NCI-H2196 (cell line): Measurements from ENCODE around the gene RASAL3.
"Not testable (repeated sequence)": the region's sequence is repeated elsewhere in the genome, so short reads cannot be mapped to it uniquely, and the experiment has no call there.

Experiments used
- DNase-seq: peaks from one replicate; lab custom pipeline; 2025; ENCODE audit not compliant: unreplicated experiment; lab: John Stamatoyannopoulos, UW

RASAL3 gene

GRCh38 chr19:15475169-15475568, 10.8 kb upstream of the RASAL3 start:
- DNase-seq = no peak

DNA sequence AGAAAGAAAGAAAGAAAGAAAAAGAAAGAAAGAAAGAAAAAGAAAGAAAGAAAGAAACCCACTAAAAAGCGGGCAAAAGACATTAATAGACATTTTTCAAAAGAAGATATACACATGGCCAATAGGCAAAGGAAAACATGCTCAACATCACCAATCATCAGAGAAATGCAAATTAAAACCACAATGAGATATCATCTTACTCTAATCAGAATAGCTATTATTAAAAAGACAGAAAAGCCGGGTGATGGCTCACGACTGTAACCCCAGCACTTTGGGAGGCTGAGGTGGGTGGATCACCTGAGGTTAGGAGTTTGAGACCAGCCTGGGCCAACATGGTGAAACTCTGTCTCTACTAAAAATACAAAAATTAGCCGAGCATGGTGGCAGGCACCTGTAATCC, 9.5 kb upstream of the RASAL3 start:
- not testable (repeated sequence) for DNase-seq

- DNase-seq = no peak
These were observed 7.3 kb upstream of the RASAL3 start for GRCh38 chr19:15471639-15472101.

DNA sequence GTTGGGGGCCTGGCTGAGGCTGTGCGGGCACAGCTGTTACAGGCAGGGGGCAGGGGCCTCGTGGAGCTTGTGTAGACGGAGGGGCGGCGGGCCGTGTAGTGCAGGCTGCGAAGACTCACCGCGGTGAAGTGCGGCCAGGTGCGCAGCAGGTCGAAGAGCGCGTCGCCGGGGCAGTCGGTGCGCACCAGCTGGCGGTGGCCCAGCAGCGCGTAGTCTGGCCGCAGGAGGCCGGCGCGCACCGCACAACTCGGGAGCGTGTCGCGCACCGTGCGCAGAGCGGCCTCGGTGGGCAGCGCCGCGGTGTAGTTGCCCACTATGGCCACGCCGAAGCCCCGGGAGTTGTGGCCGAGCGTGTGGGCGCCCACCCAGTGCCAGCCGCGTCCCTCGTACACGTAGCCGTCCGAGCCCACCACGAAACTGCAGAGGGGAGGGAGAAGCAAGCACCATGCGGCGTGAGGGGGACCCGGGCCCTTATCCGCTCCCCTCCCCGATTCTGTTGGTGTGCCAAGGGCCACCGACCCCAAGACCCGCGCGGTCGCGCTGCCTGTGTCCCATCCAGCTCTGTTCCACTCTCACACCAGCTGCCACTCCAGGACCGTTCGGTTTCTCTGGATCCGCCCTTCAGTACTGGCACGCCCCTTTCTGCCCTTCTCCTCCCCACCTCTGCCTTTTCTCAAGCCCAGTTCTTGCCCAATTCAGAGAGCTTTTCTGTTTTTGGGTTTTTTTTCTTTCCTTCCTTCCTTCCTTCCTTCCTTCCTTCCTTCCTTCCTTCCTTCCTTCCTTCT, 5.4 kb upstream of the RASAL3 start:
- DNase-seq = no peak

DNA sequence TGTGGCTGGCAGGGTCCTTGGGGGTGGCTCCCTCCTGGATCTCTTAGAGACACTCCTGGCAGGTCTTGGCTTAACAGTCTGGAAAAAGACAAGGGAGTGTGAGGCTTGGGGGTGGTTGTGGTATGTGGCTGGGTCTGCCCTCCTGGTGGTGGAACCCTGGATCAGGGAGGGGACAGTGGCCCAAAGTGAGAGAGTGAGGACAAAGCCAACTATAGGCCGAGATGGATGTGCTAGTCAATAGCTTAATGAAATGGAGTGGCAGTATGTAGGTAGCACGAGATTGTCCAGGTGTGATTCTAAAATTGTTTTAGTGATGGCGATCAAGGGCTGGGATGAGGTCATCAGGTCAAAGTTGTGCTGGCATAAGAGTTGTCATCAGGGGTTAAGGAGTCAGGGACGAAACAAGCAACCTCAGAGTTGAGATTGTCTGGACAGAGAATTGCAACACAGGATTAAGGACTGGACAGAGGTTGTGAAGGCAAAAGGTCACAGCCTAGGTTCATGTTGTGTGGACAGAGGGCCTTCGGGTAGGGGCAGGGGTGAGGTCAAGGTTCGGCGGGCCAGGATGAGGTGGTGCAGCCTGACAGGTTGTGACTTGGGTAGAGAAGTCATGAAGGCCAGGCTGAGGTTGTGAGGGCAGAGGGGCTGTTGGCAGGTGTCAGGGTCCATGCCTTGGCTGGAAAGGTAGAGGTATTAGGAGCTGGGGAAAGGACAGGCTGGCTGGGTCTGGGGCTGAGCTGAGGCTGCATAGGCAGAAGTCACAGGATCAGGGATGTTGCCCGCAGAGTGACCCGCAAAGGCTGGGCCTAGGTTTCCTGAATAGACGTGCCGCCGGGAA, 4.5 kb upstream of the RASAL3 start:
- DNase-seq = no peak

- no peak for DNase-seq
These were observed 3.4 kb upstream of the RASAL3 start for GRCh38 chr19:15467734-15468214.

DNA sequence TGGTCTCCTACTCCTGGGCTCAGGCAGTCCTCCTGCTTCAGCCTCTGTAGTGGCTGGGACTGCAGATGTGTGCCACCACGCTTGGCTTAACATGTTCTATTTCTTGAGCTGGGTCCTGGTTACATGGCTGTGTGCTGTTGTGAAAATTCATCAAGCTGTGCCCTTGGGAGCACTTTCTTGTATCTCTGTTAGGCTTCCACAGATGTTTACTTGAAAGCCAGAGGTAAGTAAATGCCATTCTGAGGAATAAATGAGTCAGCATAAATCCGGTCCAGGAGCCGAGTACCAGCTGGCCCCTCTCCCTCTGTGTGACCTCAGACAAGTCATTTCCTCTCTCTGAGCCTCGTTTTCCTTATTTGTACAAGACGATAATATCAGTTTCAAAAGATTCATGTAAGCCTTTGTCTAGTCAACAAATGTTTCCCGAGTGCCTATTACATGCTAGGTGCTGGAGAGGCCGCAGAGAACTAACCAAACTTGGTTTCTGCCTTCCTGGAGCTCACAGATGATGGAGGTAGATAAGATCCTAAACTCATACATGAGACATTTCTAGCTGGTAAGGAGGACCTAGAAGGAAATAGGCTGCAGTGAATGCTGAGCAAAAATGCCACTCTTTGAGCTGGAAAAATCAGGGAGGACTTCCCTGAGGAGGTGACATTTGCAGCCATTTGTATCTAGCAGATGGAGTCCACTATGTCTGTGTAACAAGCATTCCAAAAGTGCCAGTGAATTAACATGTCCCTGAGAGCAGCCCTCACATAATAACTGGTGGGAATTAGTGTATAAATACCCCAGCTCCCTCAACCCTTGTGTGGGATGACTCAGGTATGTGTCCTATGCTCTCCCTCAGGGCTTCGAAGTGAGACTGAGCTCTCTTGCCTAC, 2.7 kb upstream of the RASAL3 start:
- no peak for DNase-seq

GRCh38 chr19:15463861-15464371, 428 bp downstream of the RASAL3 start:
- DNase-seq = no peak

- DNase-seq = no peak
These were observed 2.6 kb downstream of the RASAL3 start for GRCh38 chr19:15461694-15462093.

GRCh38 chr19:15457701-15458484, 6.5 kb downstream of the RASAL3 start:
- no peak for DNase-seq

GRCh38 chr19:15456871-15457700, 7.3 kb downstream of the RASAL3 start:
- peak; percentile 88 for DNase-seq

GRCh38 chr19:15456441-15456840, 7.9 kb downstream of the RASAL3 start:
- no peak for DNase-seq

GRCh38 chr19:15455996-15456395, 8.3 kb downstream of the RASAL3 start:
- no peak for DNase-seq

GRCh38 chr19:15453906-15454860, 10.2 kb downstream of the RASAL3 start:
- no peak for DNase-seq

DNA sequence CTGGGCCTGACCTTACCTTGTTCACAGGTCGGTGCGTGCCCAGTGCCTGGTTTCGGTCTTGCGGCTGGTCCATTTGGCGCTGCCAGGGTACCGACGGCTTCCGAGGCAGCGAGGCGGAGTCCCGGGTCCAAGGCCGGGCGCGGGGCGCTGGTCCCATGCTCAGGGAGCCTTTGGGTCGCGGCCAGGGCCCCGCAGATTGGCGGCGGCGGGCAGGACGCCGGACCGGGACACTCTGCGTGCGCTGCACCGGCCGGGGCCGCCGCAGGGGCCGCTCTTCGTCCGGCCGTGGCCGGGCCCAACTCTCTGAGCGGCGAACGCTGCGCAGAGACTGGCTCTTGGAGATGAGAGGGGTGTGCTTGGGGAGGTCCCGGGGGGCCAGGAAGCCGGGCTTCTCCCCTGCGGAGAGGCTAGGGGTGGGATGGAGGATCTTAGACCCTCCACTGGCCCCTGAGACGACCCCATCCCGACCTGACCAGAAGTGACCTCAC, 11.2 kb downstream of the RASAL3 start:
- no peak for DNase-seq

- peak; percentile 62 for DNase-seq
These were observed 12.0 kb downstream of the RASAL3 start for GRCh38 chr19:15452111-15453047.

- no peak for DNase-seq
These were observed 13.8 kb downstream of the RASAL3 start for GRCh38 chr19:15450528-15450890.
